Measurements from ENCODE around the gene TFAM.

Gene TFAM

DNA sequence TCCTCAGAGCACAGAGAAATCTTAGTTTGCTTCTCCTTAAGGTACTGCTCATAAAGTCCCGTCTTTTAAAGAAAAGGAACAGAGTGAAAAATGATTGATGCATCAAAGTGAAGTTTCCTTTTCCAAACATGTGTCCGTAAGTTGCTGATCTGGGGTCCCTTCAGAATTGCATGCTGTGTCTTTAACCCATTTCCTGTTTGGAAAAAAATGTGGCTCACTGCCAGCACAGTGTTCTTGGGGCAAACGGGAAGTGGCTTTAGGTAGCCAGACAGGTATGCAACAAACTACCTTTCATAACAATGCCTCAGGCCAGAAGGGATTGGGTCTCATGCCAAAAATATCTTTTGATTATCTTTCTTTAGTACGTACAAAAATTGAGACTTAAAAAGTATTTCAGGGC, 50.9 kb downstream of the TFAM start:
- no peak for DNase-seq

DNA sequence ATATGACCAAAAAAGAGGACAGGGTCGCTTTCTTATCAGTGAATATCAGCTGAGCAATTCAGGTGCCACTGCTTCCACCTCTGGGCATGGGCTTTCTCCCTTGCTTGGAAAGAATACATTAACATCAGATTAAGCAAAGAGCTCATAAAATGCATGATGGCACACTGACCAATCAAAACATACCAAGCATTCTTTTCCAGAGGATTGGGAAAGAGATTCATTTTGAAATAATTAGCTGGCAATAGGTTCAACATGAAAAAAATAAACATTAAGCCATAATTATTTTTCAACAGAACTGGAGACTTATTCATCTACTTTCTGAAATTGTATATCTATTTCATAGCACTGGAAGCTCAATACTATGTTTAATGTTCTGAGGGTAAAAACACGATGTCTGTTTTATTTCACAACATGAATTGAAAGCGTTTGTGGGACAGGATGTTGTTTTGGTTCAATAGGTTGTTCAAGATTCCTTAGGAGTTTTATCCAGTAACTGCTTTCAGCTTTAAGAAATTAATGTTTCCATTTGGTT, 53.2 kb downstream of the TFAM start:
- no peak for DNase-seq

DNA sequence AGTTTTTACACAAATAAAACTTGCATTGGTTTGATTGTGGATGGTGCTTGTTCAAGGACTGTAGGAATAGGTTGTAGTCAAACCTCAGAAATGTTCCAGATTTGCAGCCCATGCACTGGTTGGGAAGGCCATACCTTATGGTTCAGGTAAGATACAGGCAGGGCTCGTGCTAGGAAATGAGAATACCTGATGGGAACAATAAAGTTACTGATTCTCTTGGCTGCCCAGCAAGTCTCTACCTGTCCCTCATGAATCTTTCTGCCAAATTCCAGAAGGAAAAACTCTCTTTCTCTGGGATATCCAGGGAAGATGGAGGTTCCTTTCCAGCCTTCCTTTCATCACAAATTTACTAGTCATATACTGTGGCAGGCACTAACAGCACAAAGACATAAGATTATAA, 53.8 kb downstream of the TFAM start:
- DNase-seq: no peak

DNA sequence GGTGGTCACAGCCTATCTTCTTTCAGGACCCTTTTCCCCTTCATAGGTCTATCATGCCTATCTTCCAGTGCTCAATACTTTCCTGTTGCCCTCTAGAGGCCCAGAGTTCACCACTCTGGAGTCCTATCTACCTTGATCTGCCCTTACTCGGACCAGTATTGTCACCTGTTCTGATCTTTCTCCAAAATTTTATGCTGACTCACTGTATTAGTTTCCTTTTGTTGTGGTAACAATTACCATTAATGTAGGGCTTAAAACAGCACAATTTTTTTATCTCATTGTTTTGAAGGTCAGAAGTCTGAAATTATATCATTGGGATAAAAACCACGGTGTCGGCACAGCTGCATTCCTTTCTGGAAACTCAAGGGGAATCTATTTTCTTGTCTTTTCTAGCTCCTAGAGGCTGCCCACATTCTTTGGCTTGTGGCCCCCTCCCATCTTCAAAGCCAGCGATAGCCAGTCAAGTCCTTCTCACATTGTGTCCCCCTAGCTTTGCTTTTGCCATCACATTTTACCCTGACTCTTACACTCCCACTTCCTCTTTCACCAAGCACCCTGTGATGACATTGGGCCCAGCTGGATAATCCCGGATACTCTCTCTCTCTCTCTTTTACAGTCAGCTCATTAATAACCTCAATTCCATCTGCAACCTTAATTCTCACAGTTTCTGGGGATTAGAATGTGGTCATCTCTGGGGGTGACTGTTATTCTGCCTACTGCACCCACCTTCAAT, 54.6 kb downstream of the TFAM start:
- DNase-seq: no peak

DNA sequence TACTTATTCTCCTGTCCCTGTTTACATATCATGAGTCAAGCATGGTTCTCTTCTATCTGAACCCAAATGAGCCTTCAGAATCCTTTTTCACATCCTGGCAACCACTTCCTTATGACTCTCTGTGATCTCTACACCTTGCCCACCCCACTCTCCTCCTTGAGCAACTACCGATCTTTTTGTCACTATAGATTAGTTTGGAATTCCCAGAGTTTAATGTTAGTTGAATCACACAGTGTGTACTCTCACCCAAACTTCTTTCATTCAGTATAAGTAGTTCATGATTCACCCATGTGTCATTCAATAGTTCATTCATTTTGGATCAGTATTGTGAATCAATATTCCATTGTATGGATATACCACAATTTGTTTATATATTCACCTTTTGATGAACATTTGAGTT, 55.3 kb downstream of the TFAM start:
- no peak for DNase-seq

DNA sequence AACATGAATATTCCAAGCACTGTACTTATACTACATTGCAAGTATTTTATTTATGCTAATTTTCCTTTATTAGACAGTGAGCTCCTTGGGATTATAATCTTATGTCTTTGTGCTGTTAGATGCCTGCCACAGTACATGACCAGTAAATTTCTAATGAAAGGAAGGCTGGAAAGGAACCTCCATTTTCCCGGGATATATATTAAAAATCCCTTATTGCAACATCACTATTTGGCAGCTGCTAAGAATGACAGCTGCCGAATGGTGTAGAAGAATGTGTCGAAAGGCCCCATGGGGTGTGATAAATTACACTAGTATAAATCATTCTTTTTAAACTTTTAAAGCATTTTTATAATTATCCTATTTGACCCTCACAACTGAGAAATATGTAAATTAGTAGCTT, 59.1 kb downstream of the TFAM start:
- no peak for DNase-seq

DNA sequence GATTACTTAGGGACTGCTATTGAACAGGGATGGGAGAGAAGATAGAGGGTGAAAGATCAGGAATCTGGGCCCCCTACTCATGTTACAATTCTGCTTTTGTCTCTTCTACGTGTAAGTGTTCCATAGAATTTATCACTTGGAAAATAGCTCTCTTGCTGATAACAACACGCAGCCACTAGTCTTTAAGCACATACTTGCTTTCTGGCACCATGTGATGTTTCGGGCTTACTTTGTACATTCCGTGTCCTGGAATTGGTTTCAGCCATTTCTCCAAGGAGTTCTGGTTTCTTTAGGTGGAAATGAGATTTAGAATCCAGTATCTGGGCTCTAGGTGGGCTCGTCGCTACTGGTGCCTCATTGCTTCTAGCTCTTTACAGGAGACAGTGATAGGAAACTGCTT, 59.7 kb downstream of the TFAM start:
- no peak for DNase-seq

- no peak for DNase-seq
Measured at GRCh38 chr10:58448121-58448935, 63.1 kb downstream of the TFAM start.
